Loucy (cell line): Measurements from ENCODE around the gene RIT2.

Experiments
- H2AFZ ChIP-seq: fragments of 200-600 bp; sonication (generic); 2 replicates; pipeline ENCODE4 v1.6.0; 2016; ENCODE audit warnings: antibody characterized with exemption, mild to moderate bottlenecking, low read length, moderate library complexity
- H3F3A ChIP-seq: fragments of 200-600 bp; 2 replicates; pipeline ENCODE4 v1.6.0; 2016; ENCODE audit warnings: antibody characterized with exemption, low read depth, mild to moderate bottlenecking
- H3K27me3 ChIP-seq: fragments of 200-600 bp; sonication (generic); 2 replicates; pipeline ENCODE4 v1.6.1; 2014; ENCODE audit warnings: low read length, mild to moderate bottlenecking; ENCODE audit not compliant: insufficient read depth, poor library complexity, severe bottlenecking
- H3K36me3 ChIP-seq: fragments of 200-600 bp; sonication (generic); 2 replicates; pipeline ENCODE4 v1.6.1; 2016; ENCODE audit warnings: low read length; ENCODE audit not compliant: insufficient read depth
- H3K4me1 ChIP-seq: fragments of 200-600 bp; sonication (generic); 2 replicates; pipeline ENCODE4 v1.5.1; 2014; ENCODE audit warnings: low read length, mild to moderate bottlenecking; ENCODE audit not compliant: insufficient read depth, poor library complexity, severe bottlenecking
- H3K4me2 ChIP-seq: fragments of 200-600 bp; sonication (generic); 2 replicates; pipeline ENCODE4 v1.6.0; 2014; ENCODE audit warnings: antibody characterized with exemption, low read length, low read depth, mild to moderate bottlenecking; ENCODE audit not compliant: poor library complexity, severe bottlenecking
- H3K4me3 ChIP-seq: fragments of 200-600 bp; sonication (generic); 2 replicates; pipeline ENCODE4 v1.5.1; 2014; ENCODE audit warnings: low read length, mild to moderate bottlenecking, mixed read lengths; ENCODE audit not compliant: poor library complexity, severe bottlenecking
- H3K79me2 ChIP-seq: fragments of 200-600 bp; sonication (generic); 2 replicates; pipeline ENCODE4 v1.6.1; 2014; ENCODE audit warnings: low read length; ENCODE audit not compliant: insufficient read depth
- H3K9ac ChIP-seq: fragments of 200-600 bp; sonication (generic); 2 replicates; pipeline ENCODE4 v1.6.0; 2014; ENCODE audit warnings: mild to moderate bottlenecking, low read depth, low read length, moderate library complexity; ENCODE audit not compliant: poor library complexity, severe bottlenecking
- H3K9me2 ChIP-seq: fragments of 200-600 bp; sonication (generic); replicated peaks from 2 replicates; pipeline ENCODE4 v1.6.1; 2016; ENCODE audit warnings: low read depth, low read length, mixed read lengths
- H3K9me3 ChIP-seq: fragments of 200-600 bp; sonication (generic); 2 replicates; pipeline ENCODE4 v1.6.1; 2014; ENCODE audit warnings: mild to moderate bottlenecking, antibody characterized with exemption, low read length, low read depth; ENCODE audit not compliant: insufficient read depth
- H4K20me1 ChIP-seq: fragments of 200-600 bp; sonication (generic); 2 replicates; pipeline ENCODE4 v1.6.0; 2014; ENCODE audit warnings: antibody characterized with exemption, low read length, mild to moderate bottlenecking; ENCODE audit not compliant: insufficient read depth, poor library complexity, severe bottlenecking
- EZH2phosphoT487 ChIP-seq: fragments of 200-600 bp; IDR thresholded peaks from 2 replicates; pipeline ENCODE4 v1.6.1; 2018; ENCODE audit warnings: antibody characterized with exemption, mild to moderate bottlenecking, moderate library complexity, borderline replicate concordance
- TF ChIP-seq, protein P1 (sequence below): fragments of 200-600 bp; sonication (generic); conservative IDR thresholded peaks from 2 replicates; pipeline ENCODE4 v1.5.1; 2014; ENCODE audit warnings: mild to moderate bottlenecking, antibody characterized with exemption, low read length

Gene RIT2

DNA sequence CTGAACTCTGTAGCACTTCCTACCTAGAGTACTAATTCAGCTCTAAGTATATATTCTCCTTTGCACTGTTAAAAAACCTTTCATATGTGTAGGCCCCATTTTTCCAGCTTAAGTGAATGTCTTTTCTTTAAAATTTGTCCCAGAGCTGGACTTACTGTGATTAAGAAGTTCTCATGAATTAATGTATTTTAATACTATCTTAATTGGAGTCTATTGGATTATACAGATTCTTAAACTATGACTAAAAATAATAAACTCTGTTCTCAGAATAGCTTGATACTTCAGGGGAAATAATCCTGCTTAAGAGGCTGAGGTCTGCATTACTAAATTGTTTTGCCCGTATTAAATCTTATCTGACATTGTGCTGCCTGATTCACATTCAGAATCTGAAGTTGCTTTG is 223.3 kb downstream of the RIT2 start:
- H3K36me3 ChIP-seq, result no peaks in the 10 kb centered on the region
- TF ChIP-seq, protein P1, sequence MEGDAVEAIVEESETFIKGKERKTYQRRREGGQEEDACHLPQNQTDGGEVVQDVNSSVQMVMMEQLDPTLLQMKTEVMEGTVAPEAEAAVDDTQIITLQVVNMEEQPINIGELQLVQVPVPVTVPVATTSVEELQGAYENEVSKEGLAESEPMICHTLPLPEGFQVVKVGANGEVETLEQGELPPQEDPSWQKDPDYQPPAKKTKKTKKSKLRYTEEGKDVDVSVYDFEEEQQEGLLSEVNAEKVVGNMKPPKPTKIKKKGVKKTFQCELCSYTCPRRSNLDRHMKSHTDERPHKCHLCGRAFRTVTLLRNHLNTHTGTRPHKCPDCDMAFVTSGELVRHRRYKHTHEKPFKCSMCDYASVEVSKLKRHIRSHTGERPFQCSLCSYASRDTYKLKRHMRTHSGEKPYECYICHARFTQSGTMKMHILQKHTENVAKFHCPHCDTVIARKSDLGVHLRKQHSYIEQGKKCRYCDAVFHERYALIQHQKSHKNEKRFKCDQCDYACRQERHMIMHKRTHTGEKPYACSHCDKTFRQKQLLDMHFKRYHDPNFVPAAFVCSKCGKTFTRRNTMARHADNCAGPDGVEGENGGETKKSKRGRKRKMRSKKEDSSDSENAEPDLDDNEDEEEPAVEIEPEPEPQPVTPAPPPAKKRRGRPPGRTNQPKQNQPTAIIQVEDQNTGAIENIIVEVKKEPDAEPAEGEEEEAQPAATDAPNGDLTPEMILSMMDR, result no peak
- TF ChIP-seq EZH2phosphoT487, result no peak
- no peaks in the 10 kb centered on the region for H3K79me2 ChIP-seq
- no peak overlapping the region for H2AFZ ChIP-seq
- no peaks in the 10 kb centered on the region for H3F3A ChIP-seq
- H4K20me1 ChIP-seq, result no peaks in the 10 kb centered on the region
- H3K9me2 ChIP-seq, result no peaks in the 10 kb centered on the region
- H3K9ac ChIP-seq, result no peak overlapping the region
- no peak overlapping the region for H3K4me2 ChIP-seq
- H3K4me1 ChIP-seq, result no peaks in the 10 kb centered on the region
- H3K27me3 ChIP-seq, result no peaks in the 10 kb centered on the region
- H3K4me3 ChIP-seq, result no peak overlapping the region
- no peaks in the 10 kb centered on the region for H3K9me3 ChIP-seq

DNA sequence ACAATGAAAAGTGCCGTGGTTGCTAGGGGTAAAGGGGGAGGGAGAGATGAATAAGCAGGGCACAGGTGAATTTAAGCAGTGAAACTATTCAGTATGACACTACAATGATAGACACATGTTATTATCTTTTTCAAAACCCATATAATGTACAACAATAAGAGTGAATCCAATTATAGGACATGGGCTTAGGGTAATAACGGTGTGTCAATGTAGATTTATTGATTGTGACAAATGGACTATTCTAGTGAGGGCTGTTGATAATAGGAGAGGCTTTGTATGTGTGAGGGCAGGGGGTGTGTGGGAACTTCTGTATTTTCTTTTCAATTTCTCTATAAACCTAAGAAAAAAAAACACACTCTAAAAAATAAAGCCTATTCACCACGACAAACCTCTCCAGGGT is 223.8 kb downstream of the RIT2 start:
- H3K36me3 ChIP-seq, result no peaks in the 10 kb centered on the region
- H3K9ac ChIP-seq, result no peak overlapping the region
- H3K4me1 ChIP-seq, result no peaks in the 10 kb centered on the region
- no peaks in the 10 kb centered on the region for H3K27me3 ChIP-seq
- H2AFZ ChIP-seq, result no peak overlapping the region
- no peaks in the 10 kb centered on the region for H3F3A ChIP-seq
- no peaks in the 10 kb centered on the region for H4K20me1 ChIP-seq
- H3K9me3 ChIP-seq, result no peaks in the 10 kb centered on the region
- H3K4me2 ChIP-seq, result no peak overlapping the region
- no peaks in the 10 kb centered on the region for H3K79me2 ChIP-seq
- H3K4me3 ChIP-seq, result no peak overlapping the region
- no peaks in the 10 kb centered on the region for H3K9me2 ChIP-seq
- no peak for TF ChIP-seq EZH2phosphoT487
- TF ChIP-seq, protein P1, result no peak

DNA sequence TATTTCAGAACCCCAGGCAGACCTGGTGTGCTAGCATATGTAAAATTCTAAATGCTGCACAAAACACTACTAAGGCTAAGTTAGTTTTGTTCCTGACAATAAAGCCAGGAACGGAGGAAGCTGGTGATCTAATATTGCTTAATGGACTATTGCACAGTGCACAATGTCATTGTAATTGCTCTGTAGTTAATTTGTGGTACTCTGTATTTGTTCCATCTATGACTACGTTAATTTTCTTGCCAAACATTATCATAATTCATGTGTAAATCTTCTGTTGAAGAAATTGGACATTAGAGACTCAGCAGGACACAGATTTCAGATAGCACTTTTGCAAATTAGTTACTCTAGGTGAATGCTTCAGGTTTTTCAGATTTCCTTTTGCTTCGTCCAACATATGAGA is 232.3 kb downstream of the RIT2 start:
- Histone ChIP-seq H3K79me2 (no peaks in the 10 kb centered on the region), H4K20me1 (no peaks in the 10 kb centered on the region), H3K27me3 (no peaks in the 10 kb centered on the region), H2AFZ (no peak overlapping the region), H3K4me3 (no peak overlapping the region), H3K4me1 (no peaks in the 10 kb centered on the region), H3K9ac (no peak overlapping the region), H3F3A (no peaks in the 10 kb centered on the region), H3K9me2 (no peaks in the 10 kb centered on the region), H3K9me3 (no peaks in the 10 kb centered on the region), H3K4me2 (no peak overlapping the region), H3K36me3 (no peaks in the 10 kb centered on the region)
- no peak for TF ChIP-seq EZH2phosphoT487
- TF ChIP-seq, protein P1, result no peak
